Measurements from ENCODE around the gene GRAMD1B.
"Not testable (repeated sequence)": the region's sequence is repeated elsewhere in the genome, so short reads cannot be mapped to it uniquely, and the experiment has no call there.

GRAMD1B gene

GRCh38 chr11:123628936-123629683 is 199.0 kb downstream of the GRAMD1B start:
- peak in 15 of 58 donors; percentile 3 to 32 (median 26) for DNase-seq

GRCh38 chr11:123630126-123630608 is 200.1 kb downstream of the GRAMD1B start:
- no peak for DNase-seq

- DNase-seq, result no peak
Measured at GRCh38 chr11:123640029-123640428, 210.0 kb downstream of the GRAMD1B start.

- peak in 32 of 58 donors; percentile 2 to 60 (median 22) for DNase-seq
Measured at GRCh38 chr11:123640677-123641494, 210.8 kb downstream of the GRAMD1B start.

DNA sequence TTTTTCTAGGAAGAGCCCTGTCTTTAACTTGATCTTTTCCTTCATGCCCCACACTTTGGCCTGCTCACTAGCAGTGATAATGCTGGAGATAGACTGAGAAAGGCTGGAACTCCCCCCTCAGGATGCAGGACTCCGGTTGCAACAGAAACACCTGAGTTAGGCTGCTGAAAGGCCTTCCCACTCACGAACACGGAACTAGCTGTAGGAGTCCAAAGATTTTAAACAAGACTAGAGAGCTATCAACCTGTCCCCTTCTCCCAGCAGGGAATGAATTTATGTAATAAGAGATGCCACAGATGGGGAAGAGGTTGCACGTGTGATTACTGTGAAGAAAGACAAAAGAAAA is 211.4 kb downstream of the GRAMD1B start:
- DNase-seq, result no peak

- no peak for DNase-seq
Measured at GRCh38 chr11:123642435-123642834, 212.4 kb downstream of the GRAMD1B start.

- no peak for DNase-seq
Measured at GRCh38 chr11:123645286-123645975, 215.4 kb downstream of the GRAMD1B start.

GRCh38 chr11:123650901-123651300 is 220.8 kb downstream of the GRAMD1B start:
- DNase-seq, result no peak

GRCh38 chr11:123652599-123652998 is 222.5 kb downstream of the GRAMD1B start:
- no peak for DNase-seq

DNA sequence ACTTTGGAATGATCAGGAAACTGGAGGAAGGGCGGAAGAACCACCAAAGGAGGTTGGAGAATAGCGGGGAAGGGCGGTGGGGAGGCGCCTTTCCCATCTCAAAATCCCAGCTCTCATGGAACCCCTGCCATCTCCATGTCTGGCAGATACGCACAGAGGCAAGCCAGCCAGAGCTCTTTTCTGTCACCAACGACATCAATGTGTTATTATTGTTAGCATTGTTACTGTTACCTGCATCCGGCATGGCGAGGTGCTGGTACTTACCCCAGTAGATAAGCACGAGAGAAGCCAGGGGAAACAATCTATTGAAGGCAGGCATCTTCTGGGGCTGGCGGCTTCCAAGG is 223.4 kb downstream of the GRAMD1B start:
- DNase-seq, result peak in 1 of 58 donors; percentile 32

GRCh38 chr11:123653827-123654565 is 223.9 kb downstream of the GRAMD1B start:
- peak in 3 of 58 donors; percentile 48 to 81 (median 62) for DNase-seq

DNA sequence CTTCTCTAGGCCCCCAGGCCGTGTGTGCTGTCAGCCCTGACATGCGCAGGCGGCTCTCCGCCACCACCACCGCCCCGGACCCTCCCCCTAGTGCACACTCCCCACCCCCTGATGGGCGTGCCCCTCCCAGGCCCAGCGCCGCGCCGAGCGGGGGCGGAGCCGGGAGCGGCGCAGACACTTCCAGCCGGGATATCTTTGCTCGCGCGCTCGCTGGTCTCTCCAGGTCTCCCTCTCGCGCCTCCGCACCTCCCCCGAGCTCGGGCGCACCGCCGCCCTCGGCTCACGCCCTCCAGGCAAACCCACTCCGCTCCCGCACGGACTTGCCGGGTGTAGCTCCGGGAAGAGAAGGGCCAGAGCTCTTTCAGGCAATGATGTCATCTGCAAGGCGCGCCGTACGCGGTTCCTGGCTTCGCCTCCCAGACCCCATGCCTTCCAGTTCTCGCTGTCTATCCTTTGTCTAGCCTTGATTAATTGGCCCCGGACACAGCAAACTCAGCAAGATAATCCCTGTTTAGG is 224.6 kb downstream of the GRAMD1B start, which contains the start of gene SCN3B:
TSS of gene SCN3B (minus strand) at position 59 of the 516 bp plus-strand sequence. CDS start 823 bp downstream, outside the sequence.
- DNase-seq, result peak in 52 of 58 donors; percentile 9 to 87 (median 50)

- DNase-seq, result no peak
Measured at GRCh38 chr11:123659311-123659710, 229.2 kb downstream of the GRAMD1B start.

DNA sequence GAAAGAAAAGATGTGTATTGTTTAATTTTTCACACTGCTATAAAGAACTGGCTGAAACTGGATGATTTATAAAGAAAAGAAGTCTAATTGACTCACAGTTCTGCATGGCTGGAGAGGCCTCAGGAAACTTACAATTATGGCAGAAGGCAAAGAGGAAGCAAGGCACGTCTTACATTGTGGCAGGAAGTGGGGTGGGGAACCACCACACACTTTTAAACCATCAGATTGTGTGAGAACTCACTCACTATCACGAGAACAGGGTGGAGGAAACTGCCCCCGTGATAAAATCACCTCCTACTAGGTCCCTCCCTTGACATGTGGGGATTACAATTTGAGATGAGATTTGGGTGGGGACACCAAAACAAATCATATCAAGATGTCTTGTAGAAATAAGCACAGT is 229.9 kb downstream of the GRAMD1B start:
- not testable (repeated sequence) for DNase-seq

GRCh38 chr11:123665306-123665705 is 235.2 kb downstream of the GRAMD1B start:
- no peak for DNase-seq

- DNase-seq, result no peak
Measured at GRCh38 chr11:123670081-123670480, 240.0 kb downstream of the GRAMD1B start.

DNA sequence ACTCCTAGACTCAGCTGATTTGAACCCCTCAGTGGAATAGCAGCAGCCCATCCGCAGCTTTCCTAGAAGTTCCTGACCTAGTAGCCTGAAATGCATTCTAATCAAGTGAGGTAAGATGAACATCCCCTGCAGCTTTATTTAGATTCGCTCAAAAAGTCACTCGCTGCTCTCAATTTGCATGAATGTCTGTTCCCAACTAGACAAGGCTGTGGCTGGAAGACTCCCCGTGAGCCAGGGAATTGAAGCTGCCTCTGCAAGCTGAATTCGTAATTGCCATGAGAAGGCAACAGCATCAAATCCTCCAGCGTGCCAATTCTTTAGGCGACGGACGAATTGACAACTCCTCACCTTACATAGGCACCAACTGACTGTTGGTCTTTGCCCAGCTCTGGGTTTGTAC is 241.5 kb downstream of the GRAMD1B start:
- peak in 11 of 58 donors; percentile 8 to 60 (median 32) for DNase-seq

GRCh38 chr11:123672568-123672967 is 242.5 kb downstream of the GRAMD1B start:
- DNase-seq, result peak in 20 of 58 donors; percentile 11 to 77 (median 32)

GRCh38 chr11:123674297-123674696 is 244.2 kb downstream of the GRAMD1B start:
- DNase-seq, result no peak

Data from anterior cingulate cortex (tissue), 58 donors.